WTC11 (cell line): Measurements from ENCODE around the gene ZFYVE28.

ENCODE experiments used
- ATF1 ChIP-seq: sonication (generic); formaldehyde crosslinking; IDR thresholded peaks from 2 replicates; pipeline ENCODE4 v1.8.1; 2023; ENCODE audit warnings: mild to moderate bottlenecking, moderate library complexity, missing genetic modification reagents
- CBFB ChIP-seq: sonication (generic); formaldehyde crosslinking; IDR thresholded peaks from 2 replicates; pipeline ENCODE4 v1.8.1; 2022; ENCODE audit warnings: mild to moderate bottlenecking, low read depth, missing genetic modification reagents
- CTCF ChIP-seq: fragments of 200-600 bp; IDR thresholded peaks from 2 replicates; pipeline ENCODE4 v1.8.0; 2022; ENCODE audit warnings: antibody characterized with exemption
- ETV6 ChIP-seq: sonication (generic); formaldehyde crosslinking; IDR thresholded peaks from 2 replicates; pipeline ENCODE4 v1.8.1; 2022; ENCODE audit warnings: mild to moderate bottlenecking, missing genetic modification reagents
- FOXK1 ChIP-seq: sonication (generic); formaldehyde crosslinking; IDR thresholded peaks from 2 replicates; pipeline ENCODE4 v1.8.0; 2022; ENCODE audit warnings: mild to moderate bottlenecking, moderate library complexity, missing genetic modification reagents
- KAT7 ChIP-seq: sonication (generic); formaldehyde crosslinking; IDR thresholded peaks from 2 replicates; pipeline ENCODE4 v1.8.1; 2023; ENCODE audit warnings: missing genetic modification reagents, mild to moderate bottlenecking, borderline replicate concordance
- NFYB ChIP-seq: sonication (generic); formaldehyde crosslinking; conservative IDR thresholded peaks from 2 replicates; pipeline ENCODE4 v1.8.0; 2022; ENCODE audit warnings: low read depth, missing genetic modification reagents
- NR2C2 ChIP-seq: sonication (generic); formaldehyde crosslinking; IDR thresholded peaks from 2 replicates; pipeline ENCODE4 v1.8.0; 2022; ENCODE audit warnings: mild to moderate bottlenecking, missing genetic modification reagents
- OVOL2 ChIP-seq: fragments of 250-450 bp; sonication (Bioruptor Pico); IDR thresholded peaks from 2 replicates; pipeline ENCODE4 v1.9.0; 2021; ENCODE audit warnings: mild to moderate bottlenecking, borderline replicate concordance
- SOX15 ChIP-seq: fragments of 250-450 bp; sonication (Bioruptor Pico); IDR thresholded peaks from 2 replicates; pipeline ENCODE4 v1.9.0; 2021; ENCODE audit warnings: mild to moderate bottlenecking
- ZNF121 ChIP-seq: sonication (generic); formaldehyde crosslinking; IDR thresholded peaks from 2 replicates; pipeline ENCODE4 v1.8.0; 2023; ENCODE audit warnings: missing genetic modification reagents
- ZNF232 ChIP-seq: sonication (generic); formaldehyde crosslinking; IDR thresholded peaks from 2 replicates; pipeline ENCODE4 v1.8.0; 2022; ENCODE audit warnings: mild to moderate bottlenecking, missing genetic modification reagents
- ZNF423 ChIP-seq: fragments of 250-450 bp; sonication (Bioruptor Pico); IDR thresholded peaks from 2 replicates; pipeline ENCODE4 v2.1.2; 2022; ENCODE audit warnings: mild to moderate bottlenecking, moderate library complexity
- TF ChIP-seq, protein P1 (sequence below): sonication (generic); formaldehyde crosslinking; conservative IDR thresholded peaks from 2 replicates; pipeline ENCODE4 v1.8.1; 2022; ENCODE audit warnings: mild to moderate bottlenecking, missing genetic modification reagents

DNA sequence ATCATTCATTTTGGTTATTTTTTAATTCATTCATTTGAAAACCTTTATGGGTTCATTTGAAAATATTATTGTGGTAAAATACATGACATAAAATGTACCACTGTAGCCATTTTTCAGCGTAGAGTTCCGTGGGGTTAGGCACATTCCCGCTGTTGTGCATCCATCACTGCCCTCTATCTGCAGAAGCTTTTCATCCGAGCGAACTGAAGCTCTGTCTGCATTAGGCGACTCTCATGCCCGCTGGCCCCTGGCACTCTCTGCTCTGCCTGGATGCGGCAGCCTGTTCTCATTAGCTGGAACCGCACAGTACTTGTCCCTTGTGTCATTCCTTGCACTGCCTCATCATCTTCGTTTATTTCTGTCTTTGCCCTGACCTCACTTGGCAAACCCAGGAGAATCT lies 17.9 kb upstream of the ZFYVE28 start:
- TF ChIP-seq CTCF = no peak
- TF ChIP-seq NFYB (CRISPR knock-in tag) = no peak
- no peak for TF ChIP-seq ATF1
- no peak for TF ChIP-seq ZNF232 (CRISPR knock-in tag)
- TF ChIP-seq KAT7 (CRISPR knock-in tag) = no peak
- TF ChIP-seq ETV6 (CRISPR knock-in tag) = no peak
- no peak for TF ChIP-seq OVOL2 (CRISPR knock-in tag)
- no peak for TF ChIP-seq SOX15 (CRISPR knock-in tag)
- TF ChIP-seq ZNF423 (CRISPR knock-in tag) = no peak
- no peak for TF ChIP-seq CBFB (CRISPR knock-in tag)
- TF ChIP-seq ZNF121 (CRISPR knock-in tag) = no peak
- TF ChIP-seq, protein P1, sequence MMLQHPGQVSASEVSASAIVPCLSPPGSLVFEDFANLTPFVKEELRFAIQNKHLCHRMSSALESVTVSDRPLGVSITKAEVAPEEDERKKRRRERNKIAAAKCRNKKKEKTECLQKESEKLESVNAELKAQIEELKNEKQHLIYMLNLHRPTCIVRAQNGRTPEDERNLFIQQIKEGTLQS = no peak
- no peak for TF ChIP-seq FOXK1
- TF ChIP-seq NR2C2 = no peak
